GM18858 (cell line): ENCODE measurements around the gene AKAP13.

Source experiments
- ATAC-seq: cut with Tn5 transposase; IDR thresholded peaks from one replicate; pipeline ENCODE4 v1.9.1; 2021; ENCODE audit not compliant: unreplicated experiment

AKAP13 gene

GRCh38 chr15:85609492-85609891 is 229.1 kb downstream of the AKAP13 start:
- ATAC-seq, result no peak

- no peak for ATAC-seq
Measured at GRCh38 chr15:85611361-85611760, 231.0 kb downstream of the AKAP13 start.

GRCh38 chr15:85614059-85614458 is 233.7 kb downstream of the AKAP13 start:
- ATAC-seq, result no peak

GRCh38 chr15:85615930-85616329 is 235.5 kb downstream of the AKAP13 start:
- peak; percentile 36 for ATAC-seq

GRCh38 chr15:85616549-85617110 is 236.2 kb downstream of the AKAP13 start:
- no peak for ATAC-seq

GRCh38 chr15:85618228-85618505 is 237.8 kb downstream of the AKAP13 start:
- ATAC-seq, result no peak

GRCh38 chr15:85618956-85619491 is 238.6 kb downstream of the AKAP13 start:
- ATAC-seq, result peak; percentile 48

GRCh38 chr15:85619992-85620689 is 239.7 kb downstream of the AKAP13 start:
- no peak for ATAC-seq

GRCh38 chr15:85620690-85621049 is 240.3 kb downstream of the AKAP13 start:
- no peak for ATAC-seq

- ATAC-seq, result no peak
Measured at GRCh38 chr15:85621094-85621493, 240.7 kb downstream of the AKAP13 start.

- ATAC-seq, result no peak
Measured at GRCh38 chr15:85622221-85622831, 241.9 kb downstream of the AKAP13 start.

- ATAC-seq, result no peak
Measured at GRCh38 chr15:85623315-85624049, 243.1 kb downstream of the AKAP13 start.

GRCh38 chr15:85624291-85624801 is 243.9 kb downstream of the AKAP13 start:
- no peak for ATAC-seq

- ATAC-seq, result no peak
Measured at GRCh38 chr15:85625166-85625830, 244.9 kb downstream of the AKAP13 start.

- peak; percentile 79 for ATAC-seq
Measured at GRCh38 chr15:85625856-85626255, 245.5 kb downstream of the AKAP13 start.

- no peak for ATAC-seq
Measured at GRCh38 chr15:85627213-85627935, 247.0 kb downstream of the AKAP13 start.

- ATAC-seq, result no peak
Measured at GRCh38 chr15:85630311-85630710, 249.9 kb downstream of the AKAP13 start.

- no peak for ATAC-seq
Measured at GRCh38 chr15:85631018-85631417, 250.6 kb downstream of the AKAP13 start.

GRCh38 chr15:85632014-85632413 is 251.6 kb downstream of the AKAP13 start:
- no peak for ATAC-seq

GRCh38 chr15:85633859-85634258 is 253.5 kb downstream of the AKAP13 start:
- ATAC-seq, result no peak
